GM12878 (cell line): ENCODE data around the gene TKT. TPM values are rescaled to one million over a fixed set of nuclear protein-coding genes. Genes with fewer than 3 reads are reported as not detected.

Experiments used
- BRCA1 ChIP-seq: IDR thresholded peaks from 2 replicates; pipeline ENCODE4 v1.6.1; 2011; ENCODE audit warnings: low read depth, low read length, improper control_type of control experiment
- CHD2 ChIP-seq: IDR thresholded peaks from 2 replicates; pipeline ENCODE4 v1.6.1; 2011; ENCODE audit warnings: low read depth, low read length, improper control_type of control experiment, borderline replicate concordance
- EED ChIP-seq: sonication (generic); IDR thresholded peaks from 2 replicates; pipeline ENCODE4 v1.6.1; 2016; ENCODE audit warnings: antibody characterized with exemption, low read depth
- EZH2 ChIP-seq: IDR thresholded peaks from 2 replicates; pipeline ENCODE4 v1.6.1; 2012; ENCODE audit warnings: low read depth, mild to moderate bottlenecking, control low read depth, inconsistent platforms, low read length, borderline replicate concordance; ENCODE audit not compliant: control insufficient read depth
- GABPA ChIP-seq: IDR thresholded peaks from 2 replicates; pipeline ENCODE4 v1.6.1; 2014; ENCODE audit warnings: antibody characterized with exemption, low read depth, mild to moderate bottlenecking, inconsistent platforms
- MAX ChIP-seq: IDR thresholded peaks from 2 replicates; pipeline ENCODE4 v1.6.1; 2012; ENCODE audit warnings: low read depth, low read length, improper control_type of control experiment
- NBN ChIP-seq: fragments of 450-650 bp; IDR thresholded peaks from 2 replicates; pipeline ENCODE4 v1.6.1; 2016
- NFIC ChIP-seq: IDR thresholded peaks from 2 replicates; pipeline ENCODE4 v1.6.1; 2012; ENCODE audit warnings: low read depth, mild to moderate bottlenecking, inconsistent platforms, low read length, moderate library complexity
- NFXL1 ChIP-seq: fragments of 450-650 bp; IDR thresholded peaks from 2 replicates; pipeline ENCODE4 v1.6.1; 2017; ENCODE audit warnings: antibody characterized with exemption, mild to moderate bottlenecking, borderline replicate concordance
- NR2F1 ChIP-seq: fragments of 450-650 bp; conservative IDR thresholded peaks from 2 replicates; pipeline ENCODE4 v1.6.1; 2017; ENCODE audit warnings: mild to moderate bottlenecking
- PAX8 ChIP-seq: fragments of 450-650 bp; IDR thresholded peaks from 2 replicates; pipeline ENCODE4 v1.6.1; 2017; ENCODE audit warnings: mild to moderate bottlenecking, moderate library complexity
- POLR2A ChIP-seq: IDR thresholded peaks from 2 replicates; pipeline ENCODE4 v1.6.1; 2011; ENCODE audit warnings: low read depth, mild to moderate bottlenecking, low read length
- POLR2AphosphoS5 ChIP-seq: IDR thresholded peaks from 2 replicates; pipeline ENCODE4 v1.6.1; 2011; ENCODE audit warnings: mild to moderate bottlenecking, low read length, inconsistent platforms
- RB1 ChIP-seq: fragments of 450-650 bp; formaldehyde crosslinking; IDR thresholded peaks from 2 replicates; pipeline ENCODE4 v1.6.1; 2017; ENCODE audit warnings: mild to moderate bottlenecking, borderline replicate concordance
- SIX5 ChIP-seq: IDR thresholded peaks from 2 replicates; pipeline ENCODE4 v1.6.1; 2011; ENCODE audit warnings: mild to moderate bottlenecking, low read depth, low read length, moderate library complexity; ENCODE audit not compliant: severe bottlenecking
- SRF ChIP-seq, 2 experiments: IDR thresholded peaks; 2 replicates each; pipeline ENCODE4 v1.6.1; 2011; ENCODE audit warnings: low read depth in 2 of 2, low read length in 2 of 2, mild to moderate bottlenecking in 1 of 2, moderate library complexity in 1 of 2
- SUPT20H ChIP-seq: IDR thresholded peaks from 2 replicates; pipeline ENCODE4 v1.6.1; 2011; ENCODE audit warnings: low read depth, mild to moderate bottlenecking, low read length, moderate library complexity, borderline replicate concordance; ENCODE audit not compliant: control insufficient read depth
- TBL1XR1 ChIP-seq: IDR thresholded peaks from 2 replicates; pipeline ENCODE4 v1.6.1; 2012; ENCODE audit warnings: low read depth, low read length, improper control_type of control experiment
- TCF7 ChIP-seq: IDR thresholded peaks from 2 replicates; pipeline ENCODE4 v1.6.1; 2014; ENCODE audit warnings: antibody characterized with exemption, borderline replicate concordance
- WRNIP1 ChIP-seq: IDR thresholded peaks from 2 replicates; pipeline ENCODE4 v1.6.1; 2011; ENCODE audit warnings: low read depth, low read length, improper control_type of control experiment, borderline replicate concordance
- ZBED1 ChIP-seq: IDR thresholded peaks from 2 replicates; pipeline ENCODE4 v1.6.1; 2016; ENCODE audit warnings: borderline replicate concordance
- ZNF24 ChIP-seq: fragments of 450-650 bp; IDR thresholded peaks from 2 replicates; pipeline ENCODE4 v1.6.1; 2017; ENCODE audit warnings: antibody characterized with exemption, mild to moderate bottlenecking
- ZNF274 ChIP-seq: IDR thresholded peaks from one replicate; pipeline ENCODE4 v1.8.0; 2011; ENCODE audit not compliant: insufficient read length, insufficient read depth
- polyA plus RNA-seq, 11 experiments: library from polyadenylated mRNA; depleted of rRNA in 4 of 11; unstranded in 6 of 11; stranded (reverse) in 5 of 11; fragments of >200 nt; fragmentation: Nextera tagmentation in 4 of 11; fragmentation: Illumina TruSeq in 1 of 11; extraction: Ambion mirVana in 4 of 11; extraction: Trizol in 1 of 11; gene quantifications; 1 replicate in 1 of 11; 2 replicates in 10 of 11; pipeline versions ENCODE4 v1.2.1 to v1.2.3, GENCODE V29; 2011 to 2016; ENCODE audit warnings: inconsistent platforms in 2 of 11, missing spikeins in 2 of 11, low read depth in 1 of 11
- total RNA-seq, 4 experiments: library from RNA; depleted of rRNA in 3 of 4; stranded (reverse); fragments of >200 nt in 3 of 4; fragmentation: Illumina TruSeq in 1 of 4; extraction: Trizol in 1 of 4; gene quantifications; 2 replicates each; pipeline versions ENCODE4 v1.2.1 to v1.2.3, GENCODE V29; 2013 to 2021
- TF ChIP-seq, protein P1 (sequence below): fragments of 450-650 bp; formaldehyde crosslinking; IDR thresholded peaks from 2 replicates; pipeline ENCODE4 v1.4.0; 2020; ENCODE audit warnings: mild to moderate bottlenecking, moderate library complexity
- TF ChIP-seq, protein P2 (sequence below): fragments of 450-650 bp; formaldehyde crosslinking; IDR thresholded peaks from 2 replicates; pipeline ENCODE4 v1.4.0; 2022; ENCODE audit warnings: mild to moderate bottlenecking, moderate library complexity
- TF ChIP-seq, protein P3 (sequence below): IDR thresholded peaks from 2 replicates; pipeline ENCODE4 v1.6.1; 2012; ENCODE audit warnings: low read length, inconsistent platforms

The TKT gene
- total and polyA plus RNA-seq, 10 of the 15 experiments (the other 5 are each of a cell fraction or from before 2014, with no cell fraction given) = 56.4 to 385 (median 143) TPM

DNA sequence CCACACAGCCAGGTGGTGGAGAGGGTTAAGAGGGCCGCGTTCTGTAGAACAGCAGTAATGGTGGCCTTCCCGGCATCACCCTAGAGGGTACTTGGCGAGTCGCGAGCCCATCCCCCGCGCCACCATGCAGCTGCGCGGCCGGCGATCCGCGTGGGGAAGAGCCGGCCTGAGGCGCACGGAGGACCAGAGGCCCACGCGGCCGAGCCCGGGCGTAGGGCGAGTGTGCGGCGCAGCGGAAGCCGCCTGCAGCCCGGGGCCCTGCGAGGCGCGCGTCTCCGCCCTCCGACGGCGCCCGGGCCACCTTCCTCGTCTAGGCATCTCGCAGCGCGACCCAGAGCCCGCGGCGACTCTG is 423 bp downstream of the TKT start (continued):
- TF ChIP-seq, protein P1, sequence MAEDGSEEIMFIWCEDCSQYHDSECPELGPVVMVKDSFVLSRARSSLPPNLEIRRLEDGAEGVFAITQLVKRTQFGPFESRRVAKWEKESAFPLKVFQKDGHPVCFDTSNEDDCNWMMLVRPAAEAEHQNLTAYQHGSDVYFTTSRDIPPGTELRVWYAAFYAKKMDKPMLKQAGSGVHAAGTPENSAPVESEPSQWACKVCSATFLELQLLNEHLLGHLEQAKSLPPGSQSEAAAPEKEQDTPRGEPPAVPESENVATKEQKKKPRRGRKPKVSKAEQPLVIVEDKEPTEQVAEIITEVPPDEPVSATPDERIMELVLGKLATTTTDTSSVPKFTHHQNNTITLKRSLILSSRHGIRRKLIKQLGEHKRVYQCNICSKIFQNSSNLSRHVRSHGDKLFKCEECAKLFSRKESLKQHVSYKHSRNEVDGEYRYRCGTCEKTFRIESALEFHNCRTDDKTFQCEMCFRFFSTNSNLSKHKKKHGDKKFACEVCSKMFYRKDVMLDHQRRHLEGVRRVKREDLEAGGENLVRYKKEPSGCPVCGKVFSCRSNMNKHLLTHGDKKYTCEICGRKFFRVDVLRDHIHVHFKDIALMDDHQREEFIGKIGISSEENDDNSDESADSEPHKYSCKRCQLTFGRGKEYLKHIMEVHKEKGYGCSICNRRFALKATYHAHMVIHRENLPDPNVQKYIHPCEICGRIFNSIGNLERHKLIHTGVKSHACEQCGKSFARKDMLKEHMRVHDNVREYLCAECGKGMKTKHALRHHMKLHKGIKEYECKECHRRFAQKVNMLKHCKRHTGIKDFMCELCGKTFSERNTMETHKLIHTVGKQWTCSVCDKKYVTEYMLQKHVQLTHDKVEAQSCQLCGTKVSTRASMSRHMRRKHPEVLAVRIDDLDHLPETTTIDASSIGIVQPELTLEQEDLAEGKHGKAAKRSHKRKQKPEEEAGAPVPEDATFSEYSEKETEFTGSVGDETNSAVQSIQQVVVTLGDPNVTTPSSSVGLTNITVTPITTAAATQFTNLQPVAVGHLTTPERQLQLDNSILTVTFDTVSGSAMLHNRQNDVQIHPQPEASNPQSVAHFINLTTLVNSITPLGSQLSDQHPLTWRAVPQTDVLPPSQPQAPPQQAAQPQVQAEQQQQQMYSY (CRISPR knock-in tag) = no peak
- TF ChIP-seq MAX (no peak; the same call in 1 of the 2 replicates), POLR2A (peak; percentile 46; the same call in 1 of the 2 replicates), ZNF24 (no peak), PAX8 (no peak), SUPT20H (no peak), SIX5 (no peak), POLR2AphosphoS5 (no peak), NBN (no peak), NFIC (no peak), GABPA (no peak), BRCA1 (no peak), SRF (IDR thresholded peaks at IDR 0.05; ENCODE audit: low read depth in 2 of 2, low read length in 2 of 2) (no peak), CHD2 (no peak), NFXL1 (0 out of 2 replicates have a peak, but pooled peaks have one; percentile 40), TBL1XR1 (no peak), NR2F1 (peak; percentile 10; the same call in 1 of the 2 replicates), RB1 (no peak), ZNF274 (no peak), EED (no peak), EZH2 (no peak), ZBED1 (no peak), TCF7 (no peak), WRNIP1 (no peak)
- TF ChIP-seq, protein P2, sequence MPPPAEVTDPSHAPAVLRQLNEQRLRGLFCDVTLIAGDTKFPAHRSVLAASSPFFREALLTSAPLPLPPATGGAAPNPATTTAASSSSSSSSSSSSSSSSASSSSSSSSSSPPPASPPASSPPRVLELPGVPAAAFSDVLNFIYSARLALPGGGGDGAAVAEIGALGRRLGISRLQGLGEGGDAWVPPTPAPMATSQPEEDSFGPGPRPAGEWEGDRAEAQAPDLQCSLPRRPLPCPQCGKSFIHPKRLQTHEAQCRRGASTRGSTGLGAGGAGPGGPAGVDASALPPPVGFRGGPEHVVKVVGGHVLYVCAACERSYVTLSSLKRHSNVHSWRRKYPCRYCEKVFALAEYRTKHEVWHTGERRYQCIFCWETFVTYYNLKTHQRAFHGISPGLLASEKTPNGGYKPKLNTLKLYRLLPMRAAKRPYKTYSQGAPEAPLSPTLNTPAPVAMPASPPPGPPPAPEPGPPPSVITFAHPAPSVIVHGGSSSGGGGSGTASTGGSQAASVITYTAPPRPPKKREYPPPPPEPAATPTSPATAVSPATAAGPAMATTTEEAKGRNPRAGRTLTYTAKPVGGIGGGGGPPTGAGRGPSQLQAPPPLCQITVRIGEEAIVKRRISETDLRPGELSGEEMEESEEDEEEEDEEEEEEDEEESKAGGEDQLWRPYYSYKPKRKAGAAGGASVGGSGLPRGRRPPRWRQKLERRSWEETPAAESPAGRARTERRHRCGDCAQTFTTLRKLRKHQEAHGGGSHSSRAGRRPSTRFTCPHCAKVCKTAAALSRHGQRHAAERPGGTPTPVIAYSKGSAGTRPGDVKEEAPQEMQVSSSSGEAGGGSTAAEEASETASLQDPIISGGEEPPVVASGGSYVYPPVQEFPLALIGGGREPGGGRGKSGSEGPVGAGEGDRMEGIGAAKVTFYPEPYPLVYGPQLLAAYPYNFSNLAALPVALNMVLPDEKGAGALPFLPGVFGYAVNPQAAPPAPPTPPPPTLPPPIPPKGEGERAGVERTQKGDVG (CRISPR knock-in tag) = no peak
- TF ChIP-seq, protein P3, sequence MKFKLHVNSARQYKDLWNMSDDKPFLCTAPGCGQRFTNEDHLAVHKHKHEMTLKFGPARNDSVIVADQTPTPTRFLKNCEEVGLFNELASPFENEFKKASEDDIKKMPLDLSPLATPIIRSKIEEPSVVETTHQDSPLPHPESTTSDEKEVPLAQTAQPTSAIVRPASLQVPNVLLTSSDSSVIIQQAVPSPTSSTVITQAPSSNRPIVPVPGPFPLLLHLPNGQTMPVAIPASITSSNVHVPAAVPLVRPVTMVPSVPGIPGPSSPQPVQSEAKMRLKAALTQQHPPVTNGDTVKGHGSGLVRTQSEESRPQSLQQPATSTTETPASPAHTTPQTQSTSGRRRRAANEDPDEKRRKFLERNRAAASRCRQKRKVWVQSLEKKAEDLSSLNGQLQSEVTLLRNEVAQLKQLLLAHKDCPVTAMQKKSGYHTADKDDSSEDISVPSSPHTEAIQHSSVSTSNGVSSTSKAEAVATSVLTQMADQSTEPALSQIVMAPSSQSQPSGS = no peak
